ENCODE results near the gene SMAP1.

Gene SMAP1

GRCh38 chr6:70903665-70904452 is 236.2 kb downstream of the SMAP1 start:
- no peak for DNase-seq

- no peak for DNase-seq
Measured at GRCh38 chr6:70905742-70906141, 238.1 kb downstream of the SMAP1 start.
